ENCODE measurements around the gene SMURF2.

DNA sequence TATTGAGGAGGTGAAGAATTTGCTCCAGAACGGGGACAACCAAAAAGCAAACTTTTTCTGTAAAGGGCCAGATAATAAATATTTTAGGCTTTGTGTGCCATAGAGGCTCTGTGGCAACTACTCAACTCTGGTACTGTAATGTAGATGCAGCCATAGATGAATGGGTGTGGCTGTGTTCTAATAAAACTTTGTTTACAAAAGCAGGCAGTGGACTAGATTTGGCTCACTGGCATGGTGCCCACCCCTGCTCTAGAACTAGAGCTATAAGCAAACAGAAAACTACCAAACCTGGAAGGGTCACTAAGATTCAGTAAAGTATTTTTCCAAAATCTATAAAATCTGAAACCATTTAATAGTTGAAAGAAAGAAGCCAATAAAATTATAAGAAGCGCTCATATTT is 24.6 kb upstream of the SMURF2 start:
- TF ChIP-seq, protein P1, sequence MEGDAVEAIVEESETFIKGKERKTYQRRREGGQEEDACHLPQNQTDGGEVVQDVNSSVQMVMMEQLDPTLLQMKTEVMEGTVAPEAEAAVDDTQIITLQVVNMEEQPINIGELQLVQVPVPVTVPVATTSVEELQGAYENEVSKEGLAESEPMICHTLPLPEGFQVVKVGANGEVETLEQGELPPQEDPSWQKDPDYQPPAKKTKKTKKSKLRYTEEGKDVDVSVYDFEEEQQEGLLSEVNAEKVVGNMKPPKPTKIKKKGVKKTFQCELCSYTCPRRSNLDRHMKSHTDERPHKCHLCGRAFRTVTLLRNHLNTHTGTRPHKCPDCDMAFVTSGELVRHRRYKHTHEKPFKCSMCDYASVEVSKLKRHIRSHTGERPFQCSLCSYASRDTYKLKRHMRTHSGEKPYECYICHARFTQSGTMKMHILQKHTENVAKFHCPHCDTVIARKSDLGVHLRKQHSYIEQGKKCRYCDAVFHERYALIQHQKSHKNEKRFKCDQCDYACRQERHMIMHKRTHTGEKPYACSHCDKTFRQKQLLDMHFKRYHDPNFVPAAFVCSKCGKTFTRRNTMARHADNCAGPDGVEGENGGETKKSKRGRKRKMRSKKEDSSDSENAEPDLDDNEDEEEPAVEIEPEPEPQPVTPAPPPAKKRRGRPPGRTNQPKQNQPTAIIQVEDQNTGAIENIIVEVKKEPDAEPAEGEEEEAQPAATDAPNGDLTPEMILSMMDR (conservative IDR thresholded peaks at IDR 0.05; ENCODE audit: low read depth, low read length): no peak
- no peak for TF ChIP-seq EZH2 (IDR thresholded peaks at IDR 0.05; ENCODE audit: low read length, unreplicated experiment)
- TF ChIP-seq EZH2phosphoT487 (IDR thresholded peaks at IDR 0.05; ENCODE audit: borderline replicate concordance, low read length): no peak
